ENCODE data around the gene C16orf46. TPM values are rescaled to one million over a fixed set of nuclear protein-coding genes. Genes with fewer than 3 reads are reported as not detected.
A peak's percentile ranks its signal among the peaks of the same experiment; 100 is the strongest.
"Not testable (repeated sequence)": the region's sequence is repeated elsewhere in the genome, so short reads cannot be mapped to it uniquely, and the experiment has no call there.

C16orf46 gene
- polyA plus RNA-seq (ENCODE audit: insufficient read length in 3 of 3): 1 to 10 TPM; 1.5 to 2.2 (median 1.6) TPM

- DNase-seq (ENCODE audit: low read depth in 3 of 3, low spot score in 2 of 3): peak; percentile 92 to 96 (median 94)
These were observed at the start of gene C16orf46 for GRCh38 chr16:81077076-81077940. Gene C16orf46 (minus strand): TSS chr16:81077238. CDS start chr16:81063955, 13,283 bp downstream.

- DNase-seq (ENCODE audit: low read depth in 3 of 3, low spot score in 2 of 3): no peak
These were observed 46.2 kb upstream of the C16orf46 start for GRCh38 chr16:81123092-81123852.

- no peak for DNase-seq (ENCODE audit: low read depth in 3 of 3, low spot score in 2 of 3)
These were observed 44.5 kb upstream of the C16orf46 start for GRCh38 chr16:81121474-81121990.

- DNase-seq (ENCODE audit: low read depth in 3 of 3, low spot score in 2 of 3): no peak
These were observed 40.4 kb upstream of the C16orf46 start for GRCh38 chr16:81117436-81117835.

- no peak for DNase-seq (ENCODE audit: low read depth in 3 of 3, low spot score in 2 of 3)
These were observed 39.2 kb upstream of the C16orf46 start for GRCh38 chr16:81116285-81116684.

GRCh38 chr16:81112453-81112852 lies 35.4 kb upstream of the C16orf46 start:
- no peak for DNase-seq (ENCODE audit: low read depth in 3 of 3, low spot score in 2 of 3)

- not testable (repeated sequence) for DNase-seq (ENCODE audit: low read depth in 3 of 3, low spot score in 2 of 3)
These were observed 32.2 kb upstream of the C16orf46 start for GRCh38 chr16:81109274-81109673.

- no peak for DNase-seq (ENCODE audit: low read depth in 3 of 3, low spot score in 2 of 3)
These were observed 30.5 kb upstream of the C16orf46 start for GRCh38 chr16:81107511-81107910.

GRCh38 chr16:81106826-81107503 lies 29.9 kb upstream of the C16orf46 start:
- no peak for DNase-seq (ENCODE audit: low read depth in 3 of 3, low spot score in 2 of 3)

- DNase-seq (ENCODE audit: low read depth in 3 of 3, low spot score in 2 of 3): no peak
These were observed 28.9 kb upstream of the C16orf46 start for GRCh38 chr16:81105946-81106345.

GRCh38 chr16:81101702-81102101 lies 24.7 kb upstream of the C16orf46 start:
- no peak for DNase-seq (ENCODE audit: low read depth in 3 of 3, low spot score in 2 of 3)

GRCh38 chr16:81099958-81100357 lies 22.9 kb upstream of the C16orf46 start:
- no peak for DNase-seq (ENCODE audit: low read depth in 3 of 3, low spot score in 2 of 3)

- DNase-seq (ENCODE audit: low read depth in 3 of 3, low spot score in 2 of 3): no peak
These were observed 20.2 kb upstream of the C16orf46 start for GRCh38 chr16:81097230-81097629.

GRCh38 chr16:81096715-81097208 lies 19.7 kb upstream of the C16orf46 start:
- DNase-seq (ENCODE audit: low read depth in 3 of 3, low spot score in 2 of 3): no peak

- DNase-seq (ENCODE audit: low read depth in 3 of 3, low spot score in 2 of 3): peak; percentile 89 to 95 (median 93)
These were observed 19.1 kb upstream of the C16orf46 start, which contains the start of gene GCSH for GRCh38 chr16:81095953-81096714. Gene GCSH (minus strand): TSS chr16:81096395. CDS start chr16:81096278, 117 bp downstream.

GRCh38 chr16:81095653-81095952 lies 18.6 kb upstream of the C16orf46 start:
- no peak for DNase-seq (ENCODE audit: low read depth in 3 of 3, low spot score in 2 of 3)

- DNase-seq (ENCODE audit: low read depth in 3 of 3, low spot score in 2 of 3): no peak
These were observed 17.8 kb upstream of the C16orf46 start for GRCh38 chr16:81094771-81095251.

GRCh38 chr16:81088836-81089235 lies 11.8 kb upstream of the C16orf46 start:
- DNase-seq (ENCODE audit: low read depth in 3 of 3, low spot score in 2 of 3): no peak

- DNase-seq (ENCODE audit: low read depth in 3 of 3, low spot score in 2 of 3): no peak
These were observed 4.0 kb upstream of the C16orf46 start for GRCh38 chr16:81081014-81081413.

GRCh38 chr16:81080233-81080632 lies 3.2 kb upstream of the C16orf46 start:
- no peak for DNase-seq (ENCODE audit: low read depth in 3 of 3, low spot score in 2 of 3)

Data from right renal cortex interstitium (tissue), 3 donors.